DOHH2 (cell line): ENCODE results near the gene DLG1.

ENCODE experiments used
- CTCF ChIP-seq: fragments of 200-600 bp; sonication (generic); IDR thresholded peaks from one replicate; pipeline ENCODE4 v1.5.1; 2014; ENCODE audit warnings: antibody characterized with exemption, mild to moderate bottlenecking, low read depth, low read length; ENCODE audit not compliant: poor library complexity, severe bottlenecking
- EZH2phosphoT487 ChIP-seq: fragments of 200-600 bp; sonication (generic); IDR thresholded peaks from 2 replicates; pipeline ENCODE4 v1.6.1; 2017; ENCODE audit warnings: borderline replicate concordance, mild to moderate bottlenecking, antibody characterized with exemption, low read length, moderate library complexity, mixed read lengths

GRCh38 chr3:197181741-197182140 lies 116.7 kb downstream of the DLG1 start:
- TF ChIP-seq EZH2phosphoT487: no peak
- no peak for TF ChIP-seq CTCF
